HG03159 (cell line): ENCODE data around the gene C14orf39.

Source experiments
- ATAC-seq: cut with Tn5 transposase; IDR thresholded peaks from one replicate; pipeline ENCODE4 v1.9.1; 2021; ENCODE audit warnings: mild to moderate bottlenecking, moderate library complexity; ENCODE audit not compliant: unreplicated experiment

Gene C14orf39

GRCh38 chr14:60485598-60486251, at the start of gene C14orf39:
TSS of gene C14orf39 (minus strand) at chr14:60486063. CDS start at chr14:60485078, 985 bp downstream.
- no peak for ATAC-seq

- no peak for ATAC-seq
These were observed 46.6 kb upstream of the C14orf39 start for GRCh38 chr14:60532442-60532841.

GRCh38 chr14:60515511-60516289, 29.8 kb upstream of the C14orf39 start:
- ATAC-seq, result no peak

GRCh38 chr14:60514741-60515491, 29.1 kb upstream of the C14orf39 start:
- no peak for ATAC-seq

- no peak for ATAC-seq
These were observed 28.5 kb upstream of the C14orf39 start for GRCh38 chr14:60514378-60514740.

GRCh38 chr14:60512973-60513571, 27.2 kb upstream of the C14orf39 start:
- ATAC-seq, result no peak

GRCh38 chr14:60512126-60512525, 26.3 kb upstream of the C14orf39 start:
- ATAC-seq, result no peak

GRCh38 chr14:60510951-60511599, 25.2 kb upstream of the C14orf39 start:
- no peak for ATAC-seq

GRCh38 chr14:60510254-60510950, 24.5 kb upstream of the C14orf39 start:
- no peak for ATAC-seq

- ATAC-seq, result no peak
These were observed 23.8 kb upstream of the C14orf39 start for GRCh38 chr14:60509438-60510253.

- ATAC-seq, result no peak
These were observed 23.0 kb upstream of the C14orf39 start, which contains the start of gene SIX6 for GRCh38 chr14:60508707-60509437. TSS of gene SIX6 (plus strand) at chr14:60509146. CDS start at chr14:60509399, 253 bp downstream.

GRCh38 chr14:60508363-60508706, 22.5 kb upstream of the C14orf39 start:
- no peak for ATAC-seq

GRCh38 chr14:60506985-60507829, 21.3 kb upstream of the C14orf39 start:
- no peak for ATAC-seq

- no peak for ATAC-seq
These were observed 20.7 kb upstream of the C14orf39 start for GRCh38 chr14:60506462-60506984.

- ATAC-seq, result no peak
These were observed 20.1 kb upstream of the C14orf39 start for GRCh38 chr14:60506010-60506409.

- ATAC-seq, result no peak
These were observed 19.6 kb upstream of the C14orf39 start for GRCh38 chr14:60505448-60505847.

GRCh38 chr14:60502541-60502940, 16.7 kb upstream of the C14orf39 start:
- no peak for ATAC-seq

- no peak for ATAC-seq
These were observed 10.1 kb upstream of the C14orf39 start for GRCh38 chr14:60495946-60496345.
